Left ventricle myocardium inferior (tissue), 1 donor: ENCODE measurements around the gene ELOVL4. TPM values are rescaled to one million over a fixed set of nuclear protein-coding genes. Genes with fewer than 3 reads are reported as not detected.

ENCODE experiments used
- DNase-seq: peaks from one replicate; pipeline ENCODE4 v3.0.0-alpha.2; 2020
- H3K27ac ChIP-seq: fragments of 200-600 bp; replicated peaks from 2 replicates; pipeline ENCODE4 v1.8.0; 2021
- H3K27me3 ChIP-seq: fragments of 200-600 bp; 2 replicates; pipeline ENCODE4 v1.8.0; 2021; ENCODE audit warnings: low read depth
- H3K36me3 ChIP-seq: fragments of 200-600 bp; 2 replicates; pipeline ENCODE4 v1.8.0; 2021
- H3K4me1 ChIP-seq: fragments of 200-600 bp; 2 replicates; pipeline ENCODE4 v1.8.0; 2021
- H3K4me3 ChIP-seq: fragments of 200-600 bp; 2 replicates; pipeline ENCODE4 v1.8.0; 2021; ENCODE audit warnings: mild to moderate bottlenecking, moderate library complexity
- H3K9me3 ChIP-seq: fragments of 200-600 bp; replicated peaks from 2 replicates; pipeline ENCODE4 v1.8.0; 2021
- intact Hi-C: fragments of 100-400 bp; cut with micrococcal nuclease; formaldehyde crosslinking; loops from one replicate; pipeline ENCODE4 v1.11.0; 2022
- long read RNA-seq: library from polyadenylated mRNA; unstranded; transcript quantifications from one replicate; pipeline ENCODE4 v2.0.0, GENCODE V29; 2021
- total RNA-seq: library from RNA; stranded (reverse); fragmentation: NEBNext Ultra II Directional; extraction: Animal tissue kit (Norgen Biotek cat#: 25700); gene quantifications from one replicate; pipeline ENCODE4 v1.2.1, GENCODE V29; 2021
- TF ChIP-seq, protein P1 (sequence below): fragments of 200-600 bp; IDR thresholded peaks from 2 replicates; pipeline ENCODE4 v1.8.0; 2021; ENCODE audit warnings: antibody characterized with exemption, mild to moderate bottlenecking, borderline replicate concordance
- donor health status: DM: no; HTN: yes; CAD: no; lungs with severe emphysema.

The ELOVL4 gene
- total RNA-seq, result 0.19 TPM
- long read RNA-seq, partial matches to known transcripts, result 0 of 1 reads
- long read RNA-seq, other reads (novel, unspliced or antisense), result 0 of 1 reads

DNA sequence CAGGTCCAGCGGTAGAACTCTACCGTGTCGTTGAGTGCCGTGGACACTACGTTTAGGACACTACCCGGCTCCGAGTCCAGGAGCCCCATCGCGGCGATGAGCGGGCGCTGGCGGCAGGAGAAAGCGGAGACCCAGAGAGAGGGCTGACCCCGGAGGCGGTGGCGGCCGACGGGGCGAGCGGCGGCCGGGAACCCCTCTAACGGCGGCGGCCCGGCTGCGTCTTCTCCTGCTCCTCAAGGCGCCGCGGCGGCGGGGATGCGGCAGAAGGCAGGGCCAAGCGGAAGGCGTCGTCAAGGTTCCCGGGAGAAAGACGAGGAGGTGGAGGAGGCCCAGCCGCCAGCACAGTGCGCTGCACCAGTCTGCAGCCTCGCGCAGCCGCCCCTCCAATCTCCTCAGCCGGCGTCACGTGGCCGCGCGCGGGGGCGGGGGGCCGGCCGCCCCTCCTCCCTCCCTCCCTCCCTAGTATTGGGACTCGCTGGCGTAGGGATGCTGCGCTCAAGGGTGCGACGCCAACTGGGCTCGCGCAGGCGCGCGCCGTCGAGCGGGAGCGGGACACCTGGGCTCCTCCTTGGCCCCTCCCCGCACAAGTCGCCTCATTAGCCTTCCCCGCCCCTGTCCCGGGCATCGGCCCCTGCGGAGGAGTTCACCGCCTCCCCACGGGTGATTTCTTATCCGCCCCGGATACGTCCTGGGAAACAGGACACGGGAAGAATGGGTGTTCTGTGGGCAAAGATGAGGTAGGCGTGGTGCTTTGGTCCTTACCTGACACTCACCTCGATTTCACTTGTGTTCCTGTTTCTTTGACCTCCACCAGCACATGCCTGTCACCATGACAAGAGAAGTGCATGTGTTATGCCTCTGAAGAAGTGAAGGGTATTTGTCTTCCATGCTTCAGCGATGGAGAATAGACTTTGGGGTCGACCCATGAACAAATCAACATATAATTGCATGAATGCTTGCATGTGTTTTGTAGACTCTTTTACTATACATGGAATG is at the start of gene ELOVL4:
Gene ELOVL4 (minus strand): TSS at position 363 of the 996 bp plus-strand sequence. CDS start 274 bp downstream, at position 89.
- Histone ChIP-seq H3K4me3 (peak within 1 kb of the TSS; percentile 73), H3K36me3 (no peaks in the 10 kb centered on the region), H3K4me1 (peaks cover 21% of the 10 kb centered on the region), H3K9me3 (no peaks in the 10 kb centered on the region), H3K27me3 (peaks cover 77% of the 10 kb centered on the region), H3K27ac (no peak within 1 kb of the TSS)
- TF ChIP-seq, protein P1, sequence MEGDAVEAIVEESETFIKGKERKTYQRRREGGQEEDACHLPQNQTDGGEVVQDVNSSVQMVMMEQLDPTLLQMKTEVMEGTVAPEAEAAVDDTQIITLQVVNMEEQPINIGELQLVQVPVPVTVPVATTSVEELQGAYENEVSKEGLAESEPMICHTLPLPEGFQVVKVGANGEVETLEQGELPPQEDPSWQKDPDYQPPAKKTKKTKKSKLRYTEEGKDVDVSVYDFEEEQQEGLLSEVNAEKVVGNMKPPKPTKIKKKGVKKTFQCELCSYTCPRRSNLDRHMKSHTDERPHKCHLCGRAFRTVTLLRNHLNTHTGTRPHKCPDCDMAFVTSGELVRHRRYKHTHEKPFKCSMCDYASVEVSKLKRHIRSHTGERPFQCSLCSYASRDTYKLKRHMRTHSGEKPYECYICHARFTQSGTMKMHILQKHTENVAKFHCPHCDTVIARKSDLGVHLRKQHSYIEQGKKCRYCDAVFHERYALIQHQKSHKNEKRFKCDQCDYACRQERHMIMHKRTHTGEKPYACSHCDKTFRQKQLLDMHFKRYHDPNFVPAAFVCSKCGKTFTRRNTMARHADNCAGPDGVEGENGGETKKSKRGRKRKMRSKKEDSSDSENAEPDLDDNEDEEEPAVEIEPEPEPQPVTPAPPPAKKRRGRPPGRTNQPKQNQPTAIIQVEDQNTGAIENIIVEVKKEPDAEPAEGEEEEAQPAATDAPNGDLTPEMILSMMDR, result no peak
- intact Hi-C loops, result loop anchor here (10.0 kb wide), 1 partner anchor 147 kb away; no protein-coding TSS in a partner anchor
- peak; percentile 67 for DNase-seq

DNA sequence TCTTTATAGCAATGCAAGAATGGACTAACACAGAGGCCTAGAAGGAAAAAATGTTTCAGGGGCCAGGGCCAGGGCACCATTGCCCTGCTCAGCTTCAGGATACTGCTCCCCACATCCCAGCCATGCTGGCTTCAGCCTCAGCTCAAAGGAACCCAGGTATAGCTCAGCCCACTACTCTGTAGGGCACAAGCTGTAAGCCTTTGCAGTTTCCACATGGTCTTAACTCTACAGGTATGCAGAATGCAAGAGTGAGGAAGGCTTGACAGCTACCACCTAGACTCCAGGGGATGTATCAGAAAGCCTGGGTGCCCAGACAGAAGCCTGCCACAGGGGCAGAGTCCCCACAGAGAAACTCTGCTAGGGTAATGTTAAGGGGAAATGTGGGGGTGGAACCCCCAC is 46.6 kb upstream of the ELOVL4 start:
- TF ChIP-seq, protein P1, result no peak
- no peaks in the 10 kb centered on the region for H3K36me3 ChIP-seq

DNA sequence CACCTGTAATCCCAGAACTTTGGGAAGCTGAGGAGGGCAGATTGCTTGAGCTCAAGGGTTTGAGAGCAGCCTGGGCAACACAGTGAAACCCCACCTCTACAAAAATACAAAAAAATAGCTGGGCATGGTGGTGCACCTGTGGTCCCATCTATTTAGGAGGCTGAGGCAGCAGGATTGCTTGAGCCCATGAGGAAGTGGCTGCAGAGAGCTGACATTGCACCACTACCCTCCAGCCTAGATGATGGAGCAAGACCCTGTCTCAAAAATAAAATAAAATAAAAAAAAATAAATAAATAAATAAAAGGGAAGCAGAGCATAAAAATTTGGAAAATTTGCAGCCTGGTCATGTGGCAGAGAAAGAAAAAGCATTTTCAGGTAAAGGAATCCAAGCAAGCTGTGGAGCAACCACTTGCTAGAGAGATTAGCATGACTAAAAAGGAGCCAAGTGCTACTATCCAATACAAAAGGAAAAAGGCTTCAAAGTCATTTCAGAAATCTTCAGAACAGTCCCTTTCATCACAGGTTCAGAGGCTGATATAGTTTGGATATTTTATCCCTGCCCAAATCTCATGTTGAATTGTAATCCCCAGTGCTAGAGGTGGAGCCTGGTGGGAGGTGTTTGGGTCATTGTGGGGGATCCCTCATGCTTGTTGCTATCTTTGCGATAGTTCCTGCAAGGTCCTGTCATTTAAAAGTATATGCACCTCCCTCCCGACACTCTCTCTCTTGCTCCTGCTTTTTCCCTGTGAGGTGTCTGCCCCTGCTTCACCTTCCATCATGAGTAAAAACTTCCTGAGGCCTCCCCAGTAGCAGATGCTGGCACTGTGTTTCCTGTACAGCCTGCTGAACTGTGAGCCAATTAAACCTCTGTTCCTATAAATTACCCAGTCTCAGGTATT is 45.9 kb upstream of the ELOVL4 start:
- TF ChIP-seq, protein P1, result no peak
- H3K27ac ChIP-seq, result no peak overlapping the region
- H3K27me3 ChIP-seq, result no peaks in the 10 kb centered on the region
- DNase-seq, result no peak
- intact Hi-C loops, result no loop called here
- H3K9me3 ChIP-seq, result peaks cover 5% of the 10 kb centered on the region
- H3K4me1 ChIP-seq, result no peaks in the 10 kb centered on the region
- no peaks in the 10 kb centered on the region for H3K36me3 ChIP-seq
- H3K4me3 ChIP-seq, result no peak overlapping the region

More for the DNA sequence above, 46.6 kb upstream of the ELOVL4 start:
- Histone ChIP-seq H3K4me1 (no peaks in the 10 kb centered on the region), H3K4me3 (no peak overlapping the region), H3K27me3 (no peaks in the 10 kb centered on the region), H3K9me3 (peaks cover 5% of the 10 kb centered on the region), H3K27ac (no peak overlapping the region)
- intact Hi-C loops, result no loop called here
- DNase-seq, result no peak

DNA sequence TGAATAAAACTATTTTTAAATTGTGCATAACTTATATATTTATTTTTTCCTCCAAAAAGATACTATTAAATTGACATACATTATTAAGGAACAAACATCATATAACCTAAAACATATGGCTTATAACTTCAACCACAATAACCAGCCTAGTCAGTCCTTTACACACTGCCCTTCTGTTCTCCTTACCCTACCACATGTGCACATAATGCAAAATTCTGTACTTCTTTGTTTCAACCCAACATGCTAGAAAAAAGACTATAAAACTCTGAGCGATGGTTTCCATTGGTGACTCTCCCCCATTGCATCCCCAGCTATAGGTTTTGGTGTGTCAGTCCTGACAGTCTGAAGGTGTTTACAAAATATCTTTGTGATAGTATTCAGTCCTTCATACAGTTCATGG is 42.3 kb upstream of the ELOVL4 start:
- H3K9me3 ChIP-seq, result peaks cover 5% of the 10 kb centered on the region
- H3K4me3 ChIP-seq, result no peak overlapping the region
- no peak overlapping the region for H3K27ac ChIP-seq
- no peaks in the 10 kb centered on the region for H3K4me1 ChIP-seq
- H3K36me3 ChIP-seq, result no peaks in the 10 kb centered on the region
- no peak for DNase-seq
- no peaks in the 10 kb centered on the region for H3K27me3 ChIP-seq
- TF ChIP-seq, protein P1, result no peak
- intact Hi-C loops, result no loop called here

DNA sequence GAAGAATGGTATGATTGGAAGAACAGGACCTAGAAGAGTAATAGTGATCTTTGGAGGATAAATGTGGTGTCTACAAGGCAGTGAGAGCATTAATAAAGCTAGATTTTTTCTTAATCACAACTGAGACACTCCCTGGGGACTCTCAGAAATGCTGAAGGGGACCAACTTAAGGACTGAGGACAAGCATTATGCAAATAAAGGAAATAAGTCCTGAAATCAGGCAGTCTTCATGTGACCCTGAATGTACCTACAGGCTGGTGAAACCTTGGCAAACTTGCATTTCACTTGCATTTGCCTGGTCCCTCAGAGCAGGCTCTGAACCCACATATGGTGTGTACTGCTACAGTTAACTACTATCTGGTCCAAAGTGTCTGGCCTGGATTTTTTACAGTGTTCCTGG is 37.8 kb upstream of the ELOVL4 start:
- intact Hi-C loops, result no loop called here
- TF ChIP-seq, protein P1, result no peak
- Histone ChIP-seq H3K4me1 (no peaks in the 10 kb centered on the region), H3K4me3 (no peak overlapping the region), H3K27me3 (no peaks in the 10 kb centered on the region), H3K27ac (no peak overlapping the region), H3K9me3 (no peaks in the 10 kb centered on the region), H3K36me3 (no peaks in the 10 kb centered on the region)
- no peak for DNase-seq
